GM23338 (cell line): ENCODE results near the gene FBN3. TPM values are rescaled to one million over a fixed set of nuclear protein-coding genes. Genes with fewer than 3 reads are reported as not detected.

Source experiments
- ATAC-seq: fragments of 200-7000 bp; cut with Tn5 transposase; 3 replicates; pipeline ENCODE4 v1.9.1; 2020
- DNase-seq: peaks from one replicate; pipeline ENCODE4 v3.0.0-alpha.2; 2015; ENCODE audit warnings: low spot score
- H2AFZ ChIP-seq: fragments of 200-600 bp; sonication (generic); 2 replicates; pipeline ENCODE4 v1.8.0; 2016; ENCODE audit warnings: antibody characterized with exemption, mild to moderate bottlenecking, moderate library complexity
- H3F3A ChIP-seq: fragments of 200-600 bp; sonication (generic); replicated peaks from 2 replicates; pipeline ENCODE4 v1.8.0; 2017; ENCODE audit warnings: antibody characterized with exemption, mixed run types, low read depth
- H3K27ac ChIP-seq: fragments of 200-600 bp; sonication (generic); 2 replicates; pipeline ENCODE4 v1.6.1; 2016; ENCODE audit warnings: low read depth
- H3K27me3 ChIP-seq: fragments of 200-600 bp; sonication (generic); 2 replicates; pipeline ENCODE4 v1.8.0; 2016; ENCODE audit warnings: mild to moderate bottlenecking, mixed run types, moderate library complexity; ENCODE audit not compliant: insufficient read depth
- H3K36me3 ChIP-seq: fragments of 200-600 bp; sonication (generic); 2 replicates; pipeline ENCODE4 v1.8.0; 2016; ENCODE audit warnings: mild to moderate bottlenecking; ENCODE audit not compliant: insufficient read depth
- H3K4me1 ChIP-seq: fragments of 200-600 bp; sonication (generic); 2 replicates; pipeline ENCODE4 v1.8.0; 2016; ENCODE audit warnings: mild to moderate bottlenecking, moderate library complexity; ENCODE audit not compliant: insufficient read depth
- H3K4me2 ChIP-seq: fragments of 200-600 bp; sonication (generic); 2 replicates; pipeline ENCODE4 v1.7.1; 2017; ENCODE audit warnings: mixed run types
- H3K4me3 ChIP-seq: fragments of 200-600 bp; sonication (generic); 2 replicates; pipeline ENCODE4 v1.6.1; 2016; ENCODE audit warnings: mixed run types
- H3K79me2 ChIP-seq: fragments of 200-600 bp; sonication (generic); replicated peaks from 2 replicates; pipeline ENCODE4 v1.8.0; 2017; ENCODE audit warnings: mild to moderate bottlenecking; ENCODE audit not compliant: insufficient read depth
- H3K9me2 ChIP-seq: fragments of 200-600 bp; sonication (generic); 2 replicates; pipeline ENCODE4 v1.8.0; 2017; ENCODE audit not compliant: insufficient read depth
- H4K20me1 ChIP-seq: fragments of 200-600 bp; sonication (generic); replicated peaks from 2 replicates; pipeline ENCODE4 v1.8.0; 2017; ENCODE audit warnings: mild to moderate bottlenecking; ENCODE audit not compliant: insufficient read depth
- H3K27ac Mint-ChIP-seq: 2 replicates; pipeline ENCODE4 v1.8.0; 2020; ENCODE audit warnings: inconsistent platforms, mild to moderate bottlenecking, moderate library complexity, mixed read lengths
- H3K27me3 Mint-ChIP-seq: 3 replicates; pipeline ENCODE4 v1.8.0; 2022; ENCODE audit warnings: low read depth, mild to moderate bottlenecking, moderate library complexity, mixed read lengths, inconsistent platforms; ENCODE audit not compliant: insufficient read depth, poor library complexity
- H3K36me3 Mint-ChIP-seq: 3 replicates; pipeline ENCODE4 v1.8.0; 2021; ENCODE audit warnings: low read depth, mild to moderate bottlenecking, inconsistent platforms, moderate library complexity, mixed read lengths
- H3K4me1 Mint-ChIP-seq: 3 replicates; pipeline ENCODE4 v1.8.0; 2020; ENCODE audit warnings: mild to moderate bottlenecking, inconsistent platforms, mixed read lengths
- H3K4me3 Mint-ChIP-seq: 3 replicates; pipeline ENCODE4 v1.8.0; 2021; ENCODE audit warnings: moderate library complexity, mild to moderate bottlenecking, inconsistent platforms, mixed read lengths
- H3K9me3 Mint-ChIP-seq: 3 replicates; pipeline ENCODE4 v1.8.0; 2020; ENCODE audit warnings: moderate library complexity, mild to moderate bottlenecking, inconsistent platforms, mixed read lengths
- CREB1 ChIP-seq: fragments of 250-450 bp; sonication (Bioruptor Pico); IDR thresholded peaks from 2 replicates; pipeline ENCODE4 v1.5.0; 2020; ENCODE audit warnings: low read depth, mild to moderate bottlenecking, moderate library complexity
- ETS1 ChIP-seq: IDR thresholded peaks from 2 replicates; pipeline ENCODE4 v1.6.1; 2016; ENCODE audit warnings: antibody characterized with exemption
- EZH2 ChIP-seq: fragments of 200-600 bp; sonication (generic); IDR thresholded peaks from one replicate; pipeline ENCODE4 v1.8.0; 2017; ENCODE audit warnings: antibody characterized with exemption, mild to moderate bottlenecking, low read depth; ENCODE audit not compliant: unreplicated experiment
- EZH2phosphoT487 ChIP-seq: fragments of 200-600 bp; sonication (generic); IDR thresholded peaks from one replicate; pipeline ENCODE4 v1.8.1; 2018; ENCODE audit warnings: antibody characterized with exemption; ENCODE audit not compliant: unreplicated experiment
- JUNB ChIP-seq: IDR thresholded peaks from one replicate; pipeline ENCODE4 v1.6.1; 2016; ENCODE audit warnings: antibody characterized with exemption; ENCODE audit not compliant: unreplicated experiment
- NANOG ChIP-seq: IDR thresholded peaks from 2 replicates; pipeline ENCODE4 v1.6.1; 2016; ENCODE audit warnings: antibody characterized with exemption, borderline replicate concordance
- POLR2AphosphoS5 ChIP-seq: IDR thresholded peaks from 2 replicates; pipeline ENCODE4 v1.6.1; 2016; ENCODE audit warnings: antibody characterized with exemption, low read depth
- ZNF114 ChIP-seq: fragments of 250-450 bp; sonication (Bioruptor Pico); IDR thresholded peaks from 2 replicates; pipeline ENCODE4 v1.5.0; 2020; ENCODE audit warnings: mild to moderate bottlenecking, moderate library complexity
- ZNF331 ChIP-seq: fragments of 250-450 bp; sonication (Bioruptor Pico); IDR thresholded peaks from 2 replicates; pipeline ENCODE4 v1.5.0; 2020; ENCODE audit warnings: low read depth, mild to moderate bottlenecking, moderate library complexity
- ZNF462 ChIP-seq: fragments of 250-450 bp; sonication (Bioruptor Pico); IDR thresholded peaks from 2 replicates; pipeline ENCODE4 v1.5.0; 2020; ENCODE audit warnings: mild to moderate bottlenecking, moderate library complexity
- polyA plus RNA-seq: library from polyadenylated mRNA; unstranded; fragments of >200 nt; fragmentation: Nextera tagmentation; extraction: Ambion mirVana; gene quantifications from 2 replicates; pipeline ENCODE4 v1.2.1, GENCODE V29; 2016
- total RNA-seq: library from RNA; depleted of rRNA; stranded (reverse); fragments of >200 nt; shearing (Covaris generic); gene quantifications from 2 replicates; pipeline ENCODE4 v1.2.3, GENCODE V29; 2014
- TF ChIP-seq, protein P1 (sequence below), 2 experiments: fragments of 200-600 bp in 1 of 2; sonication (generic) in 1 of 2; conservative IDR thresholded peaks; 2 replicates each; pipeline versions ENCODE4 v1.5.1 to v1.6.1; 2016 to 2017; ENCODE audit warnings: antibody characterized with exemption in 2 of 2, low read depth in 2 of 2, mild to moderate bottlenecking in 2 of 2, moderate library complexity in 1 of 2

The FBN3 gene
- total and polyA plus RNA-seq, 2 experiments from 2014 or later = 8.5 to 54.5 TPM

- Histone ChIP-seq H3K9me2 (no peaks in the 10 kb centered on the region; the same call in 1 of the 2 replicates), H3K79me2 (no peaks in the 10 kb centered on the region), H3K4me3 (no peak overlapping the region), H3F3A (0 out of 2 replicates have a peak, but pooled peaks cover 2% of the 10 kb centered on the region), H4K20me1 (no peaks in the 10 kb centered on the region), H3K4me1 (peaks cover 3% of the 10 kb centered on the region), H3K4me2 (no peak overlapping the region), H3K27ac (no peak overlapping the region), H3K36me3 (no peaks in the 10 kb centered on the region), H2AFZ (0 out of 2 replicates have a peak overlapping the region, but pooled peaks have one; percentile 23), H3K27me3 (no peaks in the 10 kb centered on the region)
- Mint-ChIP-seq H3K27me3 (peaks cover 9% of the 10 kb centered on the region), H3K27ac (no peak overlapping the region), H3K36me3 (no peaks in the 10 kb centered on the region), H3K9me3 (no peaks in the 10 kb centered on the region), H3K4me1 (peaks cover 15% of the 10 kb centered on the region), H3K4me3 (no peak overlapping the region)
- TF ChIP-seq EZH2 (no peak), CREB1 (no peak), NANOG (no peak), ZNF114 (CRISPR knock-in tag) (no peak), POLR2AphosphoS5 (no peak)
- DNase-seq (no peak), ATAC-seq (no peak)
These were observed 112.8 kb downstream of the FBN3 start for GRCh38 chr19:8036434-8037099.

GRCh38 chr19:8034178-8034525 is 115.2 kb downstream of the FBN3 start:
- Histone ChIP-seq H3K4me1 (peaks cover 8% of the 10 kb centered on the region), H3K36me3 (no peaks in the 10 kb centered on the region), H3K9me2 (no peaks in the 10 kb centered on the region; the same call in 1 of the 2 replicates), H3K27me3 (no peaks in the 10 kb centered on the region), H3K4me3 (no peak overlapping the region), H4K20me1 (no peaks in the 10 kb centered on the region), H3K4me2 (no peak overlapping the region), H3K79me2 (no peaks in the 10 kb centered on the region), H3F3A (0 out of 2 replicates have a peak, but pooled peaks cover 2% of the 10 kb centered on the region), H3K27ac (peak overlapping the region; percentile 88; the same call in 1 of the 2 replicates), H2AFZ (no peak overlapping the region; the same call in 1 of the 2 replicates)
- no peak overlapping the region for H3K4me3 Mint-ChIP-seq
- H3K27ac Mint-ChIP-seq = peak overlapping the region; percentile 94; the same call in 1 of the 2 replicates
- DNase-seq (no peak), ATAC-seq (no peak)
- H3K36me3 Mint-ChIP-seq = no peaks in the 10 kb centered on the region
- peaks cover 13% of the 10 kb centered on the region for H3K27me3 Mint-ChIP-seq
- peaks cover 20% of the 10 kb centered on the region for H3K4me1 Mint-ChIP-seq
- no peaks in the 10 kb centered on the region for H3K9me3 Mint-ChIP-seq
- TF ChIP-seq EZH2phosphoT487 (no peak), ZNF114 (CRISPR knock-in tag) (no peak), JUNB (no peak), EZH2 (no peak), ZNF462 (no peak), CREB1 (no peak), ZNF331 (CRISPR knock-in tag) (no peak), POLR2AphosphoS5 (no peak), ETS1 (no peak)
- TF ChIP-seq, protein P1, sequence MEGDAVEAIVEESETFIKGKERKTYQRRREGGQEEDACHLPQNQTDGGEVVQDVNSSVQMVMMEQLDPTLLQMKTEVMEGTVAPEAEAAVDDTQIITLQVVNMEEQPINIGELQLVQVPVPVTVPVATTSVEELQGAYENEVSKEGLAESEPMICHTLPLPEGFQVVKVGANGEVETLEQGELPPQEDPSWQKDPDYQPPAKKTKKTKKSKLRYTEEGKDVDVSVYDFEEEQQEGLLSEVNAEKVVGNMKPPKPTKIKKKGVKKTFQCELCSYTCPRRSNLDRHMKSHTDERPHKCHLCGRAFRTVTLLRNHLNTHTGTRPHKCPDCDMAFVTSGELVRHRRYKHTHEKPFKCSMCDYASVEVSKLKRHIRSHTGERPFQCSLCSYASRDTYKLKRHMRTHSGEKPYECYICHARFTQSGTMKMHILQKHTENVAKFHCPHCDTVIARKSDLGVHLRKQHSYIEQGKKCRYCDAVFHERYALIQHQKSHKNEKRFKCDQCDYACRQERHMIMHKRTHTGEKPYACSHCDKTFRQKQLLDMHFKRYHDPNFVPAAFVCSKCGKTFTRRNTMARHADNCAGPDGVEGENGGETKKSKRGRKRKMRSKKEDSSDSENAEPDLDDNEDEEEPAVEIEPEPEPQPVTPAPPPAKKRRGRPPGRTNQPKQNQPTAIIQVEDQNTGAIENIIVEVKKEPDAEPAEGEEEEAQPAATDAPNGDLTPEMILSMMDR (conservative IDR thresholded peaks at IDR 0.05; ENCODE audit: low read depth in 2 of 2) = no peak
